GM10266 (cell line): ENCODE data around the gene SYNM.

Source experiments
- DNase-seq: peaks from one replicate; pipeline ENCODE4 v3.0.0; 2012; ENCODE audit errors: extremely low spot score
- TF ChIP-seq, protein P1 (sequence below): IDR thresholded peaks from 2 replicates; pipeline ENCODE4 v1.5.1; 2012; ENCODE audit warnings: mild to moderate bottlenecking, low read depth; ENCODE audit not compliant: control insufficient read depth, insufficient read depth; ENCODE audit errors: missing control alignments

The SYNM gene

DNA sequence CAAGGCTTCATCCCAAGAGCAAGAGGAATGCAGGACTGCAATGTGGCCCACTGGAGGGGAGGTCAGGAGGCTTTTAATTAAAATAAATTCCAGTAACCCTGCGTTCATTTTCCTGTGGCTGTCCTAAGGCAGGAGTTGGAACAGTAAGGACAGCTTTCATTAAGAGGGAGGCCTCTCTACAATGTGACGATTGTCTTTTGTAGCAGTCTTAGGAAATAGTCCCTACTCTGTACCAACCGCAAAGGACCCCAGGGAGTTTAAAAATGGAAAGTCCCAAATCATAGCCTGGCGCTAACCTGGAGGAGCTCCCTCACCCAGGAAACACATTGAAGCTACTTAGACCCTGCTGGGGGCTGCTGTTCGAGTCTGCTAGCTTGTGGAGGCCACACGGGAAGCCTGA lies 62.8 kb downstream of the SYNM start:
- DNase-seq: peak; percentile 21
- TF ChIP-seq, protein P1, sequence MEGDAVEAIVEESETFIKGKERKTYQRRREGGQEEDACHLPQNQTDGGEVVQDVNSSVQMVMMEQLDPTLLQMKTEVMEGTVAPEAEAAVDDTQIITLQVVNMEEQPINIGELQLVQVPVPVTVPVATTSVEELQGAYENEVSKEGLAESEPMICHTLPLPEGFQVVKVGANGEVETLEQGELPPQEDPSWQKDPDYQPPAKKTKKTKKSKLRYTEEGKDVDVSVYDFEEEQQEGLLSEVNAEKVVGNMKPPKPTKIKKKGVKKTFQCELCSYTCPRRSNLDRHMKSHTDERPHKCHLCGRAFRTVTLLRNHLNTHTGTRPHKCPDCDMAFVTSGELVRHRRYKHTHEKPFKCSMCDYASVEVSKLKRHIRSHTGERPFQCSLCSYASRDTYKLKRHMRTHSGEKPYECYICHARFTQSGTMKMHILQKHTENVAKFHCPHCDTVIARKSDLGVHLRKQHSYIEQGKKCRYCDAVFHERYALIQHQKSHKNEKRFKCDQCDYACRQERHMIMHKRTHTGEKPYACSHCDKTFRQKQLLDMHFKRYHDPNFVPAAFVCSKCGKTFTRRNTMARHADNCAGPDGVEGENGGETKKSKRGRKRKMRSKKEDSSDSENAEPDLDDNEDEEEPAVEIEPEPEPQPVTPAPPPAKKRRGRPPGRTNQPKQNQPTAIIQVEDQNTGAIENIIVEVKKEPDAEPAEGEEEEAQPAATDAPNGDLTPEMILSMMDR: no peak

DNA sequence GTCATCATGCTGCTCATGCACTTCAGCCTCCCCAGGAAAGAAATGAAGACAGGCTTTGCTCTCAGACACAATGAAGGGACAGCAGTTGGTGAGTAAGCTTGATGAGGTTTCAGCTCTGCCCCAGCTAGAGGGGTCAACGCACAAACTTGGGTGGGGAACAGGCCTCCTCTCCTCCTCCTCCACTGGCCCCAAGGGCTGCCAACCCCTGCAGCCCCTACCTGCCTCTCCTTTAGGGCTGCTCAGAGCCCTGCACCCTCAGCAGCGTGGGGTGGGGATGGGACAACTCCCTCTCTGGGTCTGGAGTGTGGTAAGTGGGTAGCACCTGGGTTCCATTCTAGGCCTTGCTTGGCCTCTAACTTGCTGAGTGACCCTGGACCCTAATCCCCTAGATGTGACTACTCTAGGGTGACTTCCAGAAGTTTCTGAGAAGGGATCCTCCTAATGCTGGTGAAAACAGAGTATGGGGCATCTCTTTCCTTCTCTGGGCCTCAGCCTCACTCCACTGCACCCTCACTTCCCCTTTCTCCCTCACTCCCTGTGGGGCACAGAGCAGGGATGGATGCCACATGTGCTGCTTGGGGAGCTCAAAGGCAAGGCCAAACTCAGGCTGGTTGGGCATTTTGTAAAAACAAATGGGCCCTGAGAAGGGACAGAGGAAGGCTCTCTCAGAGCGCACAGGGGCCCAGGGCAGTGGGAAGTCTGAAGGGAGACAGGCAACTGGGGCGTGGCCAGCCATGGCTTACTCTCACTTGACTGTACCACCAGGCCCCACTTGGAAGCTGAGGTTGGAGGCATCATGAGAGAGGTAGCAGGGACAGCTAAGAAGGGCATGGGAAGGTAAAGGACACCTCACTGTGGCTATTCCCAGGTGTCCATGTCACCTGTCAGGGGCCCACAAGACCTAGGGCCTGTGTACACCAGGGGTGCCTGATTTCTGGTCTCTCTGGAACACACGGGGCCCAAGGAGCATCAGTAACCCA lies 64.0 kb downstream of the SYNM start:
- no peak for DNase-seq
- TF ChIP-seq, protein P1: no peak

DNA sequence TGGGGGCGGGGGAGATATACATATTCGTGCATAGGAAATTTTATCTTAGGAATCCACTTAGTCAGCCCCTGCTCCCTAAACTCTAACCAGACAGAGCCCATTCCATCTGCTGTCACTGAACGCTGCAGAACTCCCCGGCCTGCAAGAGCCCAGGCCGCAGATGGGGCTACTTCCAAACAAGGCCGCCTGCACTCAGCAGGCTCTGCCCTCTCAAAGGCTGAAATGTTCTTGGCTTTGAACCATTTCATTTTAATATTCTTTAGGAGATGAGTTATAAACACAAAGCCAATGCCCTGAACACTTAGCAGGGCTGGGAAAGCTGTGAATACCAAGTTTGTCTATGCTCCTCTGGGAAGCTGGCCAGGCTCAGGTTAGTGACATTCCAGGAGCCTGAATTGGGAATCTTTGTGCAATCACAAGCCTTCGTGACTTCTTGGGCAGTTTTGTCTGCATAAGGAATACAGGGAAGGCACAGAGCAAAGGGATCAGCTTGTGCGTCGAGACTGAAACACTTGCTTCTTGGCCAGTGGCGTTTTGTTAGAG lies 65.0 kb downstream of the SYNM start:
- DNase-seq: no peak
- TF ChIP-seq, protein P1: no peak

DNA sequence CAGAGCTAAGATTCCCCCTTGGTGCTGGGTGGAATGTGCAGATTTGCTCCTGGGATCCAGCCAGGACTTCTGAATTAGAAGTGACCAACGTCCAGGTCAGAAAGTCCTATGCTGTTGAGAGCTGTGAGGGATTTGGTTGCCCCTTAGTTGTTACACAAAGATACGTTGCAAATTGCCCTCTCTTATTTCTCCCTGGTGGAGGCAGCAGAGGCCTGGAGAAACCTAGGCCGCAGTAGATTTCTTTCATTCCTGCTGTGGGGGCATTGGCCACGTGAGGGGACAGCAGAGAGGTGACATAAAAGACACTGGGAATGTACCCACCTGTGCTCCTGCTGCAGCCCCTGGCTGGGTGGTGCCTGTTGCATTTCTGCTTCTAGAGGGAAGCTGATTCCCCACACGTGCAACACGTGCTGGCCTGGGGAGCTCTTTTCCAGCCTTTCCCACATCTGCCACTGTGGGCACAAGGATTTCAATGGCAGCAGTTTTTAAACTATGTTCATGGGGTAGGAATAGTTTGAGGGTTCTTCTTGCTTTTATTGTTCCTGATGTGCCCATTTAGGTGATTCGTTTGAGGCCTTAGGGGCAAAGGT lies 65.7 kb downstream of the SYNM start:
- no peak for DNase-seq
- TF ChIP-seq, protein P1: no peak

DNA sequence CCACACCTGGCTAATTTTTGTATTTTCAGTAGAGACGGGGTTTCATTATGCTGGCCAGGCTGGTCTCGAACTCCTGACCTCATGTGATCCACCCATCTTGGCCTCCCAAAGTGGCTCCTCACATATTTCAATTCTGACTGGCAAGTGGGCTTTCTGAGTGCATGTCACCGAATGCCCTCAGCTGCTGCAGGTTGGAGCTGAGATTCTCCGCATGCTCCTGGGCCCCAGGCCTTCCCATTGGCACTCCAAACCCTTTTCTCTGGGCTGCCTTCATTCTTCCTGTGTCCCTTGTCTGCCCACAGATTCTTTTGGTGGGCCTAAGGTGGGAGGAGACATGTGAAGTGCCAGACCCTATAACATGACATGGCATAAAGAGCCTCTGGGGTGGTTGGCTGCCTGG lies 67.3 kb downstream of the SYNM start:
- TF ChIP-seq, protein P1: no peak
- no peak for DNase-seq

DNA sequence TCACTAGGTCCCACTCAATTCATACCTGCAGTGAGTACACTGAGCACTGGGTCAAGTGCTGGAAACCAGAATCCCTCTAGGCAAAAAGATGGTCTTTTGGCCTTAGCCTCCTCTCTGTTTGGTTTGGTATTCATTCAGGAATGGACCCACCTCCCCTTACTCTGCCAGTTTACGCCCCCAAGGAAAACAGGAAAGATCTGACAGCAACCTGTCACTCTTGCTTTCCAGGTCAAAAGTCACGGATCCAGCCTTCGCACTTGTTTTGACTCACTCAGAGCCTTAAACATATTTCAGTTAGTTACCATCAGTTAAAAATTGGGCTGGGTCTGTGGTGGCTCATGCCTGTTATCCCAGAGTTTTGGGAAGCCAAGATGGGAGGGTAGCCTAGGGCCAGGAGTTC lies 68.1 kb downstream of the SYNM start:
- DNase-seq: no peak
- TF ChIP-seq, protein P1: no peak
